Daoy (cell line): Measurements from ENCODE around the gene HNRNPAB. TPM values are rescaled to one million over a fixed set of nuclear protein-coding genes. Genes with fewer than 3 reads are reported as not detected.
"Not testable (repeated sequence)": the region's sequence is repeated elsewhere in the genome, so short reads cannot be mapped to it uniquely, and the experiment has no call there.

Experiments used
- DNase-seq: peaks from one replicate; pipeline ENCODE4 v3.0.0-alpha.2; 2015; ENCODE audit warnings: low read depth
- total RNA-seq: library from RNA; depleted of rRNA; stranded (reverse); fragments of >200 nt; shearing (Covaris generic); gene quantifications from 2 replicates; pipeline ENCODE4 v1.2.3, GENCODE V29; 2014

HNRNPAB gene
- total RNA-seq, 1 experiment from 2014 or later = 152 TPM

DNA sequence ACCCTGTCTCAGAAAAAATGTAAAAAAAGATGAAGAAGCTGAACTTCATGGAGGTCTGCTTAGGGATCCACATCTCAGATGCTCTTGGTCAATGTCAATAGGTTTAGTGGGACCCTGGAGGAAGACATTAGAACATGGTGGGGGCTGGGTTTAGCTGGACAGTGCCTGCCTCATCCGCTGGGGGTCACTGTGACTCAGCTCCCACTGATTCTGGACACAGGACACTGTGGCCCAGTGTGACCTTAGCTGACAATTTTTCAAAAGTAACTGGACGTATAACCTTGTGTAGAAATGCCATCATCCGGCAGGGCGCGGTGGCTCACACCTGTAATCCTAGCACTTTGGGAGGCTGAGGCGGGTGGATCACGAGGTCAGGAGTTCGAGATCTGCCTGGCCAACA lies 7.3 kb upstream of the HNRNPAB start:
- no peak for DNase-seq

DNA sequence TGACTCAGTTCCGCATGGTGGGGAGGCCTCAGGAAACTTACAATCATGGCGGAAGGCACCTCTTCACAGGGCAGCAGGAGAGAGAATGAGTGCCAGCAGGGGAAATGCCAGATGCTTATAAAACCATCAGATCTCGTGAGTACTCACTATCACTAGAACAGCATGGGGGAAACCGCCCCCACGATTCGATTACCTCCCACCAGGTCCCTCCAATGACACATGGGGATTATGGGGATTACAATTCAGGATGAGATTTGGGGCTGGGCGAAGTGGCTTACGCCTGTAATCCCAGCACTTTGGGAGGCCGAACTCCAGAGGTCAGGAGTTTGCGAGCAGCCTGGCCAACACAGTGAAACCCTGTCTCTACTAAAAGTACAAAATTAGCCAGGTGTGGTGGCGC lies 6.2 kb upstream of the HNRNPAB start:
- not testable (repeated sequence) for DNase-seq

DNA sequence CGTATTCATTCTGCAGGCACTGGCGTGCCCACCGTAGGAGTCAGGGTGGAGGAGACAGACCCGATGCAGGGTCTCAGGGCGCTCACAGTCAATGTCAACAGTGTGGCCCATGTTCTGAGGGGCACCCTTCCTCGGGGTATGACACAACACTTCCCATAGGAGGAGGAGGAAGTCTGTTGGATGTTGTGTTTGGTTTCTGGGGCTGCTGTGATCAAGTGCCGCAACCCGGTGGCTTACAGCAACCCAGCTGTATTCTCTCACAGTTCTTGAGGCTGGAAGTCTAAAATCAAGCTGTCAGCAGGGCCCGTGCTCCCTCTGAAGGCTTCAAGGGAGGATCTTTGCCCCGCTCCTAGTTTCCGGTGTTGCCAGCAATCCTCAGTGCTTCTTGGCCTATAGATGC lies 5.6 kb upstream of the HNRNPAB start:
- DNase-seq = no peak

DNA sequence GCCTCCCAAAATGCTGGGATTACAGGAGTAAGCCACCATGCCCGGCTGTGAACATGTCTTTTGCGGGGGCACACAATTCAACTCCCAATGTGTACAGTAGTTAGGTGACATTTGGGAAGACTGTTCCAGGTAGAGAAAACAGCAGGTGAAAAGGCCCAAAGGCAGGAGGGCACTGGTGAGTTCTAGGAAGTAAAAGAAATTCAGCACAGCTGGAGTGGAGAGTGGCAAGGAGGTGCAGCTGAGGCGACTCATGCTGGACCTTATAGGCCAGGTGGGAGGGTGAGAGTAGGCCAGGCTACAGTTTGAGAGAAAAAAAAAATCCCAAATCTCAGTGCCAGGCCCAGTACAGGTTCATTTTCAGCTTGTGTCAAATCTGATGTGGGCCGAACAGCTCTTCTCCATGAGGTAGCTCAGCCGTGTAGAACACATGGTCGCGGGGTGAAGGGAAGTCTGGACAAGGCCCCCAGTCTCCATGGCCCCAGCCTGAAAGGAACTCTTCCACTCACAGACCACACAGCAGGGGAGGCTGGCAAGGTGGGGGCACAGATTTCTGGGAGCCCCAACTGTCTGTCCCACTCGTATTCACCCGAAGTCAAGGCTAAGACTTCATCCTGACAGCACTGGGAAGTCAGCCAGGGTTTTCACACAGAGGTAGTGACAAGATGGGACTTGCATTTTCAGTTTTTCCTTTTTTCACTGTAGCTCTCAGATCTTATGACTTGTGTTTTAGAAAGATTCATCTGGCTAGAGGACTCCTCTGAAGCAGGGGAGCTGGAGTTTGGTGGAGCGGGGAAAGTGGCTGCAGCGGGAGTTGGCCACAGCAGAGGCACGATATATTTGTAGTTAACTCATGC lies 4.5 kb upstream of the HNRNPAB start:
- DNase-seq = no peak

DNA sequence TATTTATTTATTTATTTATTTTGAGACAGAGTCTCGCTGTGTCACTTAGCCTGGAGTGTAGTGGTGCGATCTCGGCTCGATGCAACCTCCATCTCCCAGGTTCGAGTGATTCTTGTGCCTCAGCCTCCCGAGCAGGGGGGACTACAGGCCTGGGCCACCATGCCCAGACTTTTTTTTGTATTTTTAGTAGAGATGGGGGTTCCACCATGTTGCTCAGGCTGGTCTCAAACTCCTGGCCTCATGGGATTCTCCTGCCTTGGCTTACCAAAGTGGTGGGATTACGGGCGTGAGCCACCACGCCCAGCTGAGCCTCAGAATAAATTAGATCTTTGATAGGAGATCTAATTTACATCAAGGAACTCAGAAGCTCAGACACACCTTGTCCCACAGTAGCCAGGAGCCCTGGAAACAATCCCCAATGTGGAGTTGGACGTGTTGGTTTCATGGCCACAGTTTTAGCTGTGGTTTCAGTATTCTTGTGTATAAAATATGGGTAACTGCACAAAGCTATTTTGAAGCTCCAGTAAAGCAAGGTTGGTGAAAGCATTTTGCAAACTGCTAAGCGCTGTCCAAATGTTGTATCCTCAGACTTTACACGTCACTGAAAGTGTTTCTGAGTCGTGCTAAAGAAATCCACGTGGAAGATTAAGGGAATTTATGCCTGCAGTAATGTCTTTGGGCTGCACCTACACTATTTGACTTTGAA lies 3.0 kb upstream of the HNRNPAB start:
- DNase-seq = no peak

DNA sequence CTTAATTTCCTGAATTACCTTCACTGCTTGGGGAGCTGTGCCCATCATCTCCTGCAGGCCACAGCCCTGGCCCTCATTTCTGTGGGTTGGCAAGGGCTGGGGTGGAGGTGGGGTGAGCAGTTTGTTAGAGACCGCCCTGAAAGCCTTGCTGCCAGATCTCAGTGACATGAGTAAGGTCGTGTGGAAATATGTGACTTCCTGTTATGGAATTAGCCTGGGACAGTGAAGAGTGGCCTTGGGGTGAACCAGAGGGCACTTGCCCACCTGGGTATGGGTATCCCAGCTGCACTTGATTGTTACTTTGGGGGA lies 2.5 kb upstream of the HNRNPAB start:
- no peak for DNase-seq

DNA sequence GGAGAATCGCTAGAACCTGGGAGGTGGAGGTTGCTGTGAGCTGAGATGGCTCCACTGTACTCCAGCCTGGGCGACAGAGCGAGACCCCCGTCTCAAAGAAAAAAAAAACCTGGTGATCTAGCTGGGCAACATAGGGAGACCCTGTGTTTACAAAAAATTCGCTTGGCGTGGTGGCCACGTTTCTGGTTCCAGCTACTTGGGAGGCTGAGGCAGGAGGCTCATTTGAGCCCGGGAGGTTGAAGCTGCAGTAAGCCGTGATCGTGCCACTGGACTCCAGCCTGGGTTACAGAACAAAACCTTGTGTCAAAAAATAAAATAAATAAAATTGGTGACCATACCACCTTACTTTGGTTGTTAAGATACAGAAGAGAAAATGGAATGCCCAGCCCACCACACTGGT lies 1.8 kb upstream of the HNRNPAB start:
- no peak for DNase-seq

DNA sequence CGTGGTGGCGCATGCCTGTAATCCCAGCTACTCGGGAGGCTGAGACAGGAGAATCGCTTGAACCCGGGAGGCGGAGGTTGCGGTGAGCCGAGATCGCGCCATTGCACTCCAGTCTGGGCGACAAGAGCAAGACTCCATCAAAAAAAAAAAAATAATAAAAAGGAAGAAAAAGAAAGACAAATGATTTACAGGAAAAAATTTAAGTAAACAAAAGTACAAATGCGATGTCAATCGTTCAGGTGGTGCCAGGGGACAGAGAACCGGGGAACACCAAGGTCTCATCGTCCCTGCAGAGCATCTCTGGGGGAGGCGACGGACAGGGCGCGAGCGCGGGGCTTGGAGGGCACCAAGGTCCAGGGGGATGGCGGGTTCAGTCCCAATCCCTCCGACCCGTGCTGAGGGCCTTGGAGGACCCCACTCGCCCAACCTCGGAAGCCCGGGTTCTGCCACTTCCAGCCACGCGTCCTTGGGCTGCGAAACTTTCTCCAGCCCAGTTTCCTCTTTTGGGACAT lies 607 bp upstream of the HNRNPAB start:
- no peak for DNase-seq

DNA sequence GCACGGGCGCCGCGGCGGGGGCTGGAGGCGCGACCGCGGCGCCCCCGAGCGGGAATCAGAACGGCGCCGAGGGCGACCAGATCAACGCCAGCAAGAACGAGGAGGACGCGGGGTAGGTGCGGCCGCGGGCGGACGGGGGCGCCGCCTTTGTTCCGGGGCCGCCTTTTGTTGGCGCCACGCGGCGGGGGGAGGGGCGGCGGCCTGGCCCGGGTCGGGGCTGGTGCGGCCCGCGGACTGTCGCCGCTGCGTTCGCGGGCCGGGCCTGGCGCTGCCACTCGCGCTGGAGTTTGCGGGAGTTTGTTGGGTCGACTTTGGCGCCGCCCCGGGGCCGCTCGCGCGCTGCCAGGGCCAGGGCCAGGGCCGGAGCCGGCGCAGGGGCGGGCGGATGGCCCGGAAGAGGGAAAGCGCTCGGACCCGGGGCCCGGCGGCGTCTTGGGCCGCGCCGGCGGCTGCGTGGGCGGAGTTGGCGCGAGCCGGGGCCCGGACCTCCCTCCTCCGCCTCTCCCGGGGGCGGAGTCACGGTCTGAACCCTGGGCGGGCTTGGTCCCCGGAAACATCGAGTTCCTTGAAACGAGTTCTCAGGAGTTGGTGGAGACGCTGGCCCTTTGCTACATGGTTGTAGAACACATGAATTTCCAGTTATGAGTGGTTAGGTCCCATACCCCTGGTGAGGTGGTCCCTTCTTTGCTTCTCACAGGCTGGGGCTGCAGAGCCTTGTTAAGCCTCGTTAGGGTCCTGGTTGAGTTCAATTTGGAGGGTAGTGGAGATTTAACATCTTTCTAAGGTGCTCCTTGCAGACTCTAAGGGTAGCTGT lies 809 bp downstream of the HNRNPAB start:
- DNase-seq = peak; percentile 86

DNA sequence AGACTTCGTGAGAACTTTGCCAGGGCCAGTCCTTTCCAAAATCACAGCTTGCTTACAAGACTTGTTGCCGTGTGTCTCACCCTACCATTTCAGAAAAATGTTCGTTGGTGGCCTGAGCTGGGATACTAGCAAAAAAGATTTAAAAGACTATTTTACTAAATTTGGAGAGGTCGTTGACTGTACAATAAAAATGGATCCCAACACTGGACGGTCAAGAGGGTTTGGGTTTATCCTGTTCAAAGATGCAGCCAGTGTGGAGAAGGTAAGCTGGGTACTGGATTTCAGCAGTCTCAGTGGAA lies 1.4 kb downstream of the HNRNPAB start:
- no peak for DNase-seq

DNA sequence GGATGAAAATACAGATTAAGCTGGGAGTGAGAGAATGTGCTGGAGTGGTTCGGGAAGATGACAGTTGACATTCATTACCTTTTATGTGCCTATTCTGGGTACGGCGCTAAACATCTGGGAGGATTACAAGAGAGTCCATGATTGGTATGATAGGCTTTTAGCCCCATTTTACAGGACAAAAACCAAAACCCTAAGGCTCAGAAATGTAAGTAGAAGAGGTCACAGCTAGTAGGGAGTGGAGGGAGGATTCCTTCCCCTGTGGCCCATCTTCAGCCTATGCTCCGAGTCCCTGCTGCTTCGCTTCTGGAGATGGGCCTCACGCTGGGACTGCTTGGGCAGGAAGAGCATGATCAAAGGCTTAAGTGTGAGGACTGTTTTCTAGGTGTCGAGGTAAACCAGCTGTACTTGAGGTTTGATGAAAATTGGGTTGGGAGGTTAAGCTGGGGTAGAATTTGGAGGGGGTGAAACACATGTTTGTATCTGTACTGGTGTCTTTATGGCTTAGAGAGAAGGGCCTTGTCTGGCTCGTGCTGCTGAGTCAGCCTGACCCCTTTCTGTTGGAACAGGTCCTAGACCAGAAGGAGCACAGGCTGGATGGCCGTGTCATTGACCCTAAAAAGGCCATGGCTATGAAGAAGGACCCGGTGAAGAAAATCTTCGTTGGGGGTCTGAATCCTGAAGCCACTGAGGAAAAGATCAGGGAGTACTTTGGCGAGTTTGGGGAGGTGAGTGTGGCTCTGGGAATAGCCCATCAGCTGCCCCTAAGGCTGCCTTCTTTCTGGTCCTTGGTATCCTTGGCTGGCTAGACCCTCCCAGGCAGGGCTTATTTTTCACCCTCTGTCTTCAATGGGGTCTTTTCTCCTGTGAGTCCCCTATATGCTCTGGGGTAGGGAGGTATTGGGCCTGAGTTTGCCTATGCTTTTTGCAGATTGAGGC lies 2.1 kb downstream of the HNRNPAB start:
- no peak for DNase-seq

DNA sequence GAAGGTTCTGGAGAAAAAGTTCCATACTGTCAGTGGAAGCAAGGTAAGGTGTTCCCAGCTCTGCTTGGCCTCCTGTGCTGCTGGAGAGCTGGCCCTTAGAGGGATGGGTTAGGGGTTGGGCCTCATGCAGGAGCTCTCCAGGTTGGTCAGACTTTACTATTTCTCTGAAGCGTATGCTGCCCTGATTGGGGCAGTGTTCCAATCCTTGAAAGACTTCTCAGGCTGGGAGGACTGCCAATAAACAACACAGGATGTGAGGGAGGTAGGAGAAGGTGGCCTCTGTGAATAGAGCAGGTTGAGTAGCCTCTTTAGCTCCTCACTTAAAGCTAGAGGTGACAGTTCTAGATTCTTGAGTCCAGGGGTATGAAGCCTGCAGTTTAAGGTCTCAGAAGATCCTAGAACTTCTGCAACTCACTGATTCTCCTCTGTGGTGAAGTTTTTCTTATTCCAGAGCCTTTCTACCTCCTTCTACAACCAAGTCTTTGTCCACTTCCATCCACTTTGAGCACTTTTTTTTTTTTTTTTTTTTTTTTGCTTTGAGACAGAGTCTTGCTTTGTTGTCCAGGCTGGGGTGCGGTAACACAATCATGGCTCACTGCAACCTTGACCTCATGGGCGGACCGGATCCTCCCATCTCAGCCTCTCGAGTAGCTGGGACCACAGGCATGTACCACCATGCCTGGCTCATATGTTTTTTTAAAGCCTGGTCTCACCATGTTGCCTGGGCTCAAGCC lies 3.0 kb downstream of the HNRNPAB start:
- DNase-seq = no peak

DNA sequence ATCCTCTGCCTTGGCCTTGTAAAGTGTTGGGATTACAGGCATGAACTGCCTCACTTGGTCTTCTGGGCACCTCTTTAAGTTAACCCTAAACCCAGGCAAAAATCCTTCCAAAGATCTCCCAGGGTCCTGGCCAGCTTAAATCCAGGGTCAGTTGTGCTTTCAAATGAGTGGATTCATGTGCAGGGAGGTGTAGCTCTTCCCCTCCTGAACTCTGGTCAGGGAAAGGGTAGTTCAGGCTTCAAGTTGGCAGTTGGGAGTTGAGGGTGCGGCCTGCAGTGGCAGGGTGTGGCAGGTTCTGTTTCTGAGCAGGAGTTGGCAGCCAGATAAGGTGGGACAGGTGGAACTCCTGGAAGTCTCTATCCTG lies 3.6 kb downstream of the HNRNPAB start:
- no peak for DNase-seq

DNA sequence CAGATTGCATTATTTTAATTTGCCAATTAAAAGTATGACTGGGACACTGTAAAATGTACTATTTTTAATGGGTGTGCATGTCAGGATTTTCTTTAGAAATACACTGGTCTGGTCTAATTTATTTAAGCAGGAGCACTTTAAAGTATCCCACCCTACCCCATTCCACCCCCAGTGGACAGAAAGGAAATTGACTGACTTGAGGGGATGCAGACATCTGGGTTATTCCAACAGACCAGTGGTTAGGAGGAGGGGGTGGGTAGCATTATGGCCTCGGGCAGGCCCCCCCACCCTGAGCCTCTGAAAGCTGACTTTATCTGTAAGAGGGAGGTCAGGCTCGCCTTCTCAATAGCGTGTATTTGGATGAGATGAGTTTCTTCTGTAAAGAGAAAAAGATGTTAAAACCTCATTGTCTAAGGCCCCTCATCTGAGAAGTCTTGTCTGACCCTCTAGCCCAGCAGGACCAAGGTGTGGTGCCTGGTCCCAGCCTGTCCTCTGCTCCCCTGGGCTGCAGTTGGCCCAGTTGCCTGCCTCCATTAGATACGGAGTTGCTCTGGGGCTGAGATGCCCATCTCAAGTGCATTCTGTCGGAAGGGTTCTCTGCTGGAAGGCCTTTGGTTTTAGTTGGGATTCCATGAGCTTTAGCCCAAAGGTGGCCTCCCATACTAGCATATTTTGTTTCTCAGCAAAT lies 4.4 kb downstream of the HNRNPAB start:
- DNase-seq = no peak

DNA sequence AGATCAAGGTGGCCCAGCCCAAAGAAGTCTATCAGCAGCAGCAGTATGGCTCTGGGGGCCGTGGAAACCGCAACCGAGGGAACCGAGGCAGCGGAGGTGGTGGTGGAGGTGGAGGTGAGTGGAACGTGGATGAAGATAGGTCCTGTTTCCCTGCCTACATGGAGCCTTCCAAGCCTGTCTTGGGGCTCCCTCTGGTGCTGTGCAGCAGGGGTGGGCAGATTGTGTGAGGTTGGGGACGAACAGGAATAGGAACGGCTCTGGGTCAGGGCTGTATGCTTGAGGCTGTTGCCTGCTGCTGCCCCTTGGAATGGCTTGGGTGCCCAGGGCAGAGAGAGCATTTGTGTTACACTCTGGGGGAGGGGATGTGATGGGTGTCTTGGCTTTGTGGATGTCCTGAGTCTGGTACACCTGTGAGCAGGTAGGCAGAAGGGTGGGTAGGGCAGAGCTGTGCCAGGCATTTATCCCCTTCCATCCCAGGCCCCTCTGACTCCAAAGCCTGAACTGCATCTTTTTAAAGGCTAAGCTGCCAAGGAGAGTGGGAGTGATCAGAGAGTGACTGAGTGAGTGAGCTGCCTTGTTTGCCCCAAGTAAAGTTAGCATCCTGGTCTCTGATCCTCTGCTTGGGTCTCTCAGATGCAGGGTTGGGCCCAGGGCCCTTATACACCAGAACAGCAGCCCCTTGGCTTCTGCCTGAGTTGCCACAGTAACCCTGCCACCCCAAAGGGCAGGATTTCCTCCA lies 5.2 kb downstream of the HNRNPAB start:
- DNase-seq = no peak

DNA sequence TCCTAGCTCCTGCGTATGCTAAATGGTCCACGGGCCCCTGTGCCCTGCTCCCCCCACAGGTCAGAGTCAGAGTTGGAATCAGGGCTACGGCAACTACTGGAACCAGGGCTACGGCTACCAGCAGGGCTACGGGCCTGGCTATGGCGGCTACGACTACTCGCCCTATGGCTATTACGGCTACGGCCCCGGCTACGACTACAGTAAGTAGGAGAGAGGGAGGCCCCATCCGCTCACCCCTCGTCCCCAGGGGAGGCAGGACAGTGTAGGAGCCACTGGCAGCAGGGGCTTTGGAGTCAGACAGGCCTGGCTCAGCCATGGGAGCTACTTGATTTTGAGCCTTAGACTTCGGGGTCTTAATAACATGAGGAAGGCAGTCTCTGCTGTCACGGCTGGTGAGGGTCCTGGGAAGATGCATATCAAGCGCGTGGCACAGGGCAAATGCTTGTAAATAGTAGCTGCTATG lies 5.8 kb downstream of the HNRNPAB start:
- DNase-seq = no peak

DNA sequence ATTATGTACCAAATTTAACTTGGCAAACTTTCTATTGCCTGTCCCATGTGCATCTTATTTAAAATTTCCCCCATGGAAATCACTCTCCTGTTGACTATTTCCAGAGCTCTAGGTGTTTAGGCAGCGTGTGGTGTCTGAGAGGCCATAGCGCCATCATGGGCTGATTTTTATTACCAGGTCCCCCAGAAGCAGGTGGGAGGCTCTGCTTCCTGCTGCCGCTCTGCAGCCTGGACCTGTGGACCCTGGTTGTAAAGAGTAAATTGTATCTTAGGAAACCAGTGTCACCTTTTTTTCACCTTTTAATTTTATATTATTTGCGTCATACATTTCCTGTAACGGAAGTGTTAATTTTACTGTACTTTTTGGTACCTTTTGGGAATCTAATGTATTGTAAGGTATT lies 6.4 kb downstream of the HNRNPAB start:
- no peak for DNase-seq

DNA sequence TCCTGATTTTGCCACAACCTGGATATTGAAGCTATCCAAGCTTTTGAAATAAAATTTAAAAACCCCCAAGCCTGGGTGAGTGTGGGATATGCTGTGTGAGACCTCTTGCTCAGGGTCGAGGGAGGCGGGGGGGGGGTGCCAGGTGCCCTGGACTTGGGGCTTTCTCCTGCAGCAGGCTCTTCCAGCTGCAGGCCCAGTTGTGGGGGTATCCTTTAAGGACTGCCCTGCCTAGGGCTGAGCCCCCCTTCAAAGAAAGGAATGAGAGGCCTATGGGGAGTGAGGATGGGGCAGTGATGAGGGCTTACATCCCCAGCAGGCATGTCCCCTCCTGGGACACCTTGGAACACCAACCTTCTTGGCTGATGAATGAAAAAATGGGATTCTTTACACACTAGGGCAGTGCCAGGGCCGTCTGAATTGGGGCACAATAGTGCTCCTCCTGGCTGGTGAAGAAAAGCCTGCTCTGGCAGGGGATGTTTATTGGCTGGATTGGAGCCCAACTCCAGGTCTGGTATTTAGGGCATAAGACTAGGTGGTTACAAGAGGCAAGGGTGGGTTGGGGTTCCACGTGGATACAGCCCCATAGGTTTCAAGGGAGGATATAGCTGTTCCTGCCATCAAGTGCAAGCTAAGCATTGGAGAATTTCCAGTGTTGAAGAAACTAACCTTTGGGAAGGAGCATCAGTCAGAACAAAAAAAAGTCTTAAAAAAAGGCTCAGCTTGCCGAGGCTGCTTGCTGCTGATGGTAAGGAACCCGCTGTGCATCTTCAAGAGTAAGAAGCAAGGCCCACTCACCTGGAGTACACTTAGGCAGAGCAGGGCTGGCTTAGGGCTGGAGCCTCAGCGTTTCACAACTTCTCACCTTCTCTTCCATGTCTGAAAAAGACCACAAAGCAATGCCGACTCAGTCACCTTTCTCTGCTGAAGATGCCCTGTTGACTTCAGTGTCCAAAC lies 7.0 kb downstream of the HNRNPAB start:
- DNase-seq = no peak
